ENCODE measurements around the gene BHMT. TPM values are rescaled to one million over a fixed set of nuclear protein-coding genes. Genes with fewer than 3 reads are reported as not detected.
"Not testable (repeated sequence)": the region's sequence is repeated elsewhere in the genome, so short reads cannot be mapped to it uniquely, and the experiment has no call there.

BHMT gene
- total and polyA plus RNA-seq, 2 experiments from 2014 or later: 2.6 to 4.2 TPM

- TF ChIP-seq ZNF462 (CRISPR knock-in tag; IDR thresholded peaks at IDR 0.05): no peak
- no peak for TF ChIP-seq EZH2 (IDR thresholded peaks at IDR 0.05; ENCODE audit: low read depth, unreplicated experiment)
- TF ChIP-seq ZNF114 (CRISPR knock-in tag; IDR thresholded peaks at IDR 0.05): no peak
- no peak for TF ChIP-seq STAT1 (IDR thresholded peaks at IDR 0.05; ENCODE audit: unreplicated experiment)
- TF ChIP-seq POLR2AphosphoS5 (IDR thresholded peaks at IDR 0.05; ENCODE audit: low read depth): no peak
- no peak for TF ChIP-seq EZH2phosphoT487 (IDR thresholded peaks at IDR 0.05; ENCODE audit: unreplicated experiment)
- no peak for TF ChIP-seq CREB1 (CRISPR knock-in tag; IDR thresholded peaks at IDR 0.05; ENCODE audit: low read depth)
- TF ChIP-seq NANOG (IDR thresholded peaks at IDR 0.05; ENCODE audit: borderline replicate concordance): no peak
- no peak for TF ChIP-seq CTCF (conservative IDR thresholded peaks at IDR 0.05; ENCODE audit: low read depth in 2 of 2)
Measured at GRCh38 chr5:79172269-79172668, 60.7 kb downstream of the BHMT start (continued).

- H3K4me3 ChIP-seq: no peak overlapping the region
- peaks cover 20% of the 10 kb centered on the region for H3K4me1 ChIP-seq (ENCODE audit: insufficient read depth)
- no peak overlapping the region for H2AFZ ChIP-seq
- Mint-ChIP-seq H3K4me1 (peaks cover 24% of the 10 kb centered on the region), H3K27ac (no peak overlapping the region), H3K9me3 (no peaks in the 10 kb centered on the region), H3K27me3 (ENCODE audit: insufficient read depth, low read depth, poor library complexity) (peaks cover 3% of the 10 kb centered on the region), H3K36me3 (ENCODE audit: low read depth) (no peaks in the 10 kb centered on the region), H3K4me3 (no peak overlapping the region)
- no peaks in the 10 kb centered on the region for H3K27me3 ChIP-seq (ENCODE audit: insufficient read depth)
- no peaks in the 10 kb centered on the region for H3K9me2 ChIP-seq (ENCODE audit: insufficient read depth)
- no peaks in the 10 kb centered on the region for H3F3A ChIP-seq (replicated peaks; ENCODE audit: low read depth)
- no peaks in the 10 kb centered on the region for H3K79me2 ChIP-seq (replicated peaks; ENCODE audit: insufficient read depth)
- H4K20me1 ChIP-seq (replicated peaks; ENCODE audit: insufficient read depth): no peaks in the 10 kb centered on the region
- DNase-seq (ENCODE audit: low spot score): peak; percentile 42
- no peak overlapping the region for H3K4me2 ChIP-seq
- 0 out of 2 replicates have a peak, but pooled peaks have one; percentile 38 for TF ChIP-seq NANOG (IDR thresholded peaks at IDR 0.05; ENCODE audit: borderline replicate concordance)
- TF ChIP-seq CTCF (conservative IDR thresholded peaks at IDR 0.05; ENCODE audit: low read depth in 2 of 2): no peak
- no peak for TF ChIP-seq ZNF114 (CRISPR knock-in tag; IDR thresholded peaks at IDR 0.05)
- no peaks in the 10 kb centered on the region for H3K36me3 ChIP-seq (ENCODE audit: insufficient read depth)
- ATAC-seq: no peak
- H3K27ac ChIP-seq (ENCODE audit: low read depth): no peak overlapping the region
Measured at GRCh38 chr5:79173626-79174025, 62.0 kb downstream of the BHMT start.

DNA sequence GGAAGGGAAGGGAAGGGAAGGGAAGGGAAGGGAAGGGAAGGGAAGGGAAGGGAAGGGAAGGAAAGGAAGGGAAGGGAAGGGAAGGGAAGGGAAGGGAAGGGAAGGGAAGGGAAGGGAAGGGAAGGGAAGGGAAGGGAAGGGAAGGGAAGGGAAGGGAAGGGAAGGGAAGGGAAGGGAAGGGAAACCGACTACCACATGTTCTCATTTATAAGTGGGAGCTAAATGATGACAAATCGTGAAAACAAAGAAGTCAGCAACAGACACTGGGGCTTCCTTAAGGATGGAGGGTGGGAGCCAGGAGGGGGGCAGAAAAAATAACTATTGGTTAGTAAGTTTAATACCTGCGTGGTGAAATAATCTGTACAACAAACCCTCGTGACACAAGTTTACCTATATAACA, 68.8 kb downstream of the BHMT start:
- H3K9me2 ChIP-seq (ENCODE audit: insufficient read depth); H2AFZ ChIP-seq; H3K4me3 Mint-ChIP-seq; H3K79me2 ChIP-seq (replicated peaks; ENCODE audit: insufficient read depth); DNase-seq (ENCODE audit: low spot score); H3K4me1 ChIP-seq (ENCODE audit: insufficient read depth); H3K27me3 ChIP-seq (ENCODE audit: insufficient read depth); H3K27ac Mint-ChIP-seq; H3K36me3 Mint-ChIP-seq (ENCODE audit: low read depth); H3K36me3 ChIP-seq (ENCODE audit: insufficient read depth); ATAC-seq; H3K4me3 ChIP-seq; H3K27me3 Mint-ChIP-seq (ENCODE audit: insufficient read depth, low read depth, poor library complexity); H3F3A ChIP-seq (replicated peaks; ENCODE audit: low read depth); H3K27ac ChIP-seq (ENCODE audit: low read depth); H3K4me2 ChIP-seq; H4K20me1 ChIP-seq (replicated peaks; ENCODE audit: insufficient read depth); H3K9me3 Mint-ChIP-seq; H3K4me1 Mint-ChIP-seq: not testable (repeated sequence)

Measured in GM23338 (cell line).